Vagina (tissue), 2 donors: Measurements from ENCODE around the gene IFNAR2. TPM values are rescaled to one million over a fixed set of nuclear protein-coding genes. Genes with fewer than 3 reads are reported as not detected.

Experiments
- DNase-seq, 2 donors: peaks; one replicate each; pipeline ENCODE4 v3.0.0-alpha.2; 2017; ENCODE audit errors: extremely low spot score in 2 of 2
- H3K27ac ChIP-seq: fragments of 200-600 bp; sonication (generic); one replicate; pipeline ENCODE4 v1.5.1; 2019
- H3K27me3 ChIP-seq: fragments of 200-600 bp; sonication (generic); one replicate; pipeline ENCODE4 v1.5.1; 2019
- H3K36me3 ChIP-seq, 2 donors: fragments of 200-600 bp; sonication (generic); one replicate each; pipeline ENCODE4 v1.5.1; 2017 to 2019
- H3K4me1 ChIP-seq: fragments of 200-600 bp; sonication (generic); one replicate; pipeline ENCODE4 v1.5.1; 2019
- H3K4me3 ChIP-seq, 2 donors: fragments of 200-600 bp; sonication (generic); 1 replicate in 1 of 2; 2 replicates in 1 of 2; pipeline ENCODE4 v1.5.1; 2016 to 2019
- H3K9me3 ChIP-seq: fragments of 200-600 bp; sonication (generic); one replicate; pipeline ENCODE4 v1.5.1; 2019
- POLR2A ChIP-seq, 2 donors: fragments of 450-650 bp; IDR thresholded peaks; one replicate each; pipeline ENCODE4 v1.6.1; 2017; ENCODE audit warnings: antibody characterized with exemption in 2 of 2, mild to moderate bottlenecking in 2 of 2, moderate library complexity in 2 of 2
- POLR2AphosphoS5 ChIP-seq, 2 donors: sonication (generic); formaldehyde crosslinking; IDR thresholded peaks; one replicate each; pipeline ENCODE4 v1.9.0; 2017; ENCODE audit warnings: antibody characterized with exemption in 2 of 2, mild to moderate bottlenecking in 2 of 2, low read depth in 1 of 2; ENCODE audit not compliant: insufficient read depth in 1 of 2
- intact Hi-C: fragments of 100-400 bp; cut with DNase I; formaldehyde crosslinking; loops from one replicate; pipeline ENCODE4 v1.15.1; 2023
- total RNA-seq: library from RNA; depleted of rRNA; stranded (reverse); fragments of >200 nt; gene quantifications from one replicate; pipeline ENCODE4 v1.2.3, GENCODE V29; 2016
- TF ChIP-seq, protein P1 (sequence below), 3 experiments: fragments of 450-650 bp in 2 of 3; fragments of 200-600 bp in 1 of 3; sonication (generic) in 1 of 3; IDR thresholded peaks; one replicate each; pipeline ENCODE4 v1.5.1; 2017 to 2019; ENCODE audit warnings: antibody characterized with exemption in 3 of 3, mild to moderate bottlenecking in 2 of 3, moderate library complexity in 2 of 3

Gene IFNAR2
- total RNA-seq, 1 donor from 2014 or later: 9.3 TPM

DNA sequence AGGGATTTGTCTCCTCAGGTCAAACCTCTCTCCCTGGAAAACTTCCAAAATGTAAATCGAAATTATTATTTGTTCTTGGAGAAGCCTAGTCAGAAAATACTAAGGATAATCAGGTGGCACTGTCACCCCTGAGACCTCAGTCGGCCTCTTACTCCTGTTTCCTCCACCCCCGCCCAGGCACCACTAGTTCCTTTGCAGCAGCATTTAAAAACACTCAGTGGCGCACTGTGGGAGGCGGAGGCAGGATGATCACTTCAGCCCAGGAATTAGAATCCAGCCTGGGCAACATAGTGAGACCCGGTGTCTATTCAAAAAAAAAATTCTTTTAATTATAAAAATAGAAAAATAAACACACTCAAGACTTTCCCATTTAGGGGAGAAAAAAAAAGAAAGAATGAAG lies 18.0 kb upstream of the IFNAR2 start:
- Histone ChIP-seq H3K27me3 (no peaks in the 10 kb centered on the region), H3K27ac (no peak overlapping the region), H3K36me3 (no peaks in the 10 kb centered on the region), H3K4me1 (peaks cover 10% of the 10 kb centered on the region), H3K4me3 (no peak overlapping the region), H3K9me3 (no peaks in the 10 kb centered on the region)
- intact Hi-C loops: no loop called here
- DNase-seq: no peak
- TF ChIP-seq POLR2A (IDR thresholded peaks at IDR 0.05) (no peak), POLR2AphosphoS5 (IDR thresholded peaks at IDR 0.05; ENCODE audit: insufficient read depth in 1 of 2, low read depth in 1 of 2) (no peak)
- TF ChIP-seq, protein P1, sequence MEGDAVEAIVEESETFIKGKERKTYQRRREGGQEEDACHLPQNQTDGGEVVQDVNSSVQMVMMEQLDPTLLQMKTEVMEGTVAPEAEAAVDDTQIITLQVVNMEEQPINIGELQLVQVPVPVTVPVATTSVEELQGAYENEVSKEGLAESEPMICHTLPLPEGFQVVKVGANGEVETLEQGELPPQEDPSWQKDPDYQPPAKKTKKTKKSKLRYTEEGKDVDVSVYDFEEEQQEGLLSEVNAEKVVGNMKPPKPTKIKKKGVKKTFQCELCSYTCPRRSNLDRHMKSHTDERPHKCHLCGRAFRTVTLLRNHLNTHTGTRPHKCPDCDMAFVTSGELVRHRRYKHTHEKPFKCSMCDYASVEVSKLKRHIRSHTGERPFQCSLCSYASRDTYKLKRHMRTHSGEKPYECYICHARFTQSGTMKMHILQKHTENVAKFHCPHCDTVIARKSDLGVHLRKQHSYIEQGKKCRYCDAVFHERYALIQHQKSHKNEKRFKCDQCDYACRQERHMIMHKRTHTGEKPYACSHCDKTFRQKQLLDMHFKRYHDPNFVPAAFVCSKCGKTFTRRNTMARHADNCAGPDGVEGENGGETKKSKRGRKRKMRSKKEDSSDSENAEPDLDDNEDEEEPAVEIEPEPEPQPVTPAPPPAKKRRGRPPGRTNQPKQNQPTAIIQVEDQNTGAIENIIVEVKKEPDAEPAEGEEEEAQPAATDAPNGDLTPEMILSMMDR (IDR thresholded peaks at IDR 0.05): no peak

DNA sequence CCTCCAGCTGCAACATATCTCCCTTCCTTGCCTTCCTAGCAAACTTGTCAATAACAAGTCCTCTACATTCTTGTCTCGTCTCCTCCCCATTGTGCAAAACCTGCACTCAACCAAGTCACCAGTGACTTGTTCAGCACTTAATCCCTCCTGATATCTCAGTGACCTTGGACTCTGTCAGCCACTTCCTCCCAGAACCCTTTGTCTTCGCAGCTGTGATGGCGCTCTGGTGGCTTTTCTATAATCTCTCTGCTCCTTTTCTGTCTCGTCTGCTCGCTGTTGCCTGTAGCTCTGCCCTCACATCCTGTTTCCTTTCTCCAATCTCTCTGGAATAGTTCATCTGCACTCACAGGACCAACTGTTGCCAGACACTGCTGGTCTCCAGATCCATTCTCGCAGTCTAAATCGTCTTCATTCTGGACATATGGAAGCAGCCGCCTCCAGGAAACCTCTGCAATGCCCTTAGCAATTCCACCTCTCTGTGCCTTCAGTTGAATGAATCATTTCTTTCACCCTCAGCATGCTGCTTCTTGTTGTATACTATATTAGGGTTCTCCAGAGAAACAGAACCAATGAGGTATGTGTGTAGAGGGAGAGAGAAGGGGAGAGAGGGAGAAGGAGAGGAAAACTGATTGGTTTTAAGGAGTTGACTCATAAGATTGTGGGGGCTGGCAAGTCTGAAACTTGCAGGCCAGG lies 17.4 kb upstream of the IFNAR2 start:
- Histone ChIP-seq H3K27me3 (no peaks in the 10 kb centered on the region), H3K4me1 (peaks cover 10% of the 10 kb centered on the region), H3K36me3 (no peaks in the 10 kb centered on the region), H3K9me3 (no peaks in the 10 kb centered on the region), H3K27ac (no peak overlapping the region), H3K4me3 (no peak overlapping the region)
- no peak for TF ChIP-seq POLR2AphosphoS5 (IDR thresholded peaks at IDR 0.05; ENCODE audit: insufficient read depth in 1 of 2, low read depth in 1 of 2)
- TF ChIP-seq, protein P1 (IDR thresholded peaks at IDR 0.05): no peak
- no peak for TF ChIP-seq POLR2A (IDR thresholded peaks at IDR 0.05)
- intact Hi-C loops: no loop called here
- DNase-seq: no peak

DNA sequence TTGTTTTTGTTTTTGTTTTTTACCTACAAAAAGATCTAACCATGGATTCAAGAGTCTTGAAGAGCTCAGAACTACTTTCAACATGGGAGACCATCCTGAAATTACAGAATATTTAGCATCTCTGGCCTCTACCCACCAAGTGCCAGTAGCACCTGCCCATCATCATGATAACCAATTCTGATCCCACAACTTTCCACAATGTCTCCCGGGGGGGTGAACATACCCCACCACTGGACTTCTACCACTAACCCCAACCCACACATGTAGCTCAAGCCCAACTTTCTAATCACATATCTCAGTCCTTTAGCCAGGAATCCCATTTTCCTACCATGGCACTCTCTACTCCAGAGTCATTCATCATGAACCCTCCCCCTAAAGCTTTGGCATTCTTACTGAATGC lies 15.7 kb upstream of the IFNAR2 start:
- intact Hi-C loops: no loop called here
- no peaks in the 10 kb centered on the region for H3K9me3 ChIP-seq
- no peak for DNase-seq

GRCh38 chr21:33217138-33217520 lies 12.6 kb upstream of the IFNAR2 start:
- TF ChIP-seq POLR2A (IDR thresholded peaks at IDR 0.05) (no peak), POLR2AphosphoS5 (IDR thresholded peaks at IDR 0.05; ENCODE audit: insufficient read depth in 1 of 2, low read depth in 1 of 2) (no peak)
- TF ChIP-seq, protein P1 (IDR thresholded peaks at IDR 0.05): no peak
- H3K27me3 ChIP-seq: no peaks in the 10 kb centered on the region
- peaks cover 3% of the 10 kb centered on the region for H3K4me1 ChIP-seq
- intact Hi-C loops: no loop called here
- no peaks in the 10 kb centered on the region for H3K9me3 ChIP-seq
- H3K4me3 ChIP-seq: no peak overlapping the region
- no peak overlapping the region for H3K27ac ChIP-seq
- H3K36me3 ChIP-seq: no peaks in the 10 kb centered on the region
- no peak for DNase-seq

More for the DNA sequence above, 15.7 kb upstream of the IFNAR2 start:
- H3K4me1 ChIP-seq: peaks cover 10% of the 10 kb centered on the region
- H3K36me3 ChIP-seq: no peaks in the 10 kb centered on the region
- H3K27me3 ChIP-seq: no peaks in the 10 kb centered on the region
- TF ChIP-seq, protein P1 (IDR thresholded peaks at IDR 0.05): no peak
- no peak for TF ChIP-seq POLR2AphosphoS5 (IDR thresholded peaks at IDR 0.05; ENCODE audit: insufficient read depth in 1 of 2, low read depth in 1 of 2)
- TF ChIP-seq POLR2A (IDR thresholded peaks at IDR 0.05): no peak
- H3K4me3 ChIP-seq: no peak overlapping the region
- no peak overlapping the region for H3K27ac ChIP-seq

- Histone ChIP-seq H3K27me3 (no peaks in the 10 kb centered on the region), H3K4me3 (no peak overlapping the region), H3K36me3 (no peaks in the 10 kb centered on the region), H3K27ac (no peak overlapping the region), H3K4me1 (no peaks in the 10 kb centered on the region), H3K9me3 (no peaks in the 10 kb centered on the region)
- intact Hi-C loops: no loop called here
- TF ChIP-seq POLR2AphosphoS5 (IDR thresholded peaks at IDR 0.05; ENCODE audit: insufficient read depth in 1 of 2, low read depth in 1 of 2) (no peak), POLR2A (IDR thresholded peaks at IDR 0.05) (no peak)
- TF ChIP-seq, protein P1 (IDR thresholded peaks at IDR 0.05): no peak
- DNase-seq: no peak
These were observed 10.4 kb upstream of the IFNAR2 start for GRCh38 chr21:33219300-33219699.
